ENCODE results near the gene SERPINA10. TPM values are rescaled to one million over a fixed set of nuclear protein-coding genes. Genes with fewer than 3 reads are reported as not detected.
"Not testable (repeated sequence)": the region's sequence is repeated elsewhere in the genome, so short reads cannot be mapped to it uniquely, and the experiment has no call there.

Gene SERPINA10
- total RNA-seq, 1 donor from 2014 or later, result not detected

DNA sequence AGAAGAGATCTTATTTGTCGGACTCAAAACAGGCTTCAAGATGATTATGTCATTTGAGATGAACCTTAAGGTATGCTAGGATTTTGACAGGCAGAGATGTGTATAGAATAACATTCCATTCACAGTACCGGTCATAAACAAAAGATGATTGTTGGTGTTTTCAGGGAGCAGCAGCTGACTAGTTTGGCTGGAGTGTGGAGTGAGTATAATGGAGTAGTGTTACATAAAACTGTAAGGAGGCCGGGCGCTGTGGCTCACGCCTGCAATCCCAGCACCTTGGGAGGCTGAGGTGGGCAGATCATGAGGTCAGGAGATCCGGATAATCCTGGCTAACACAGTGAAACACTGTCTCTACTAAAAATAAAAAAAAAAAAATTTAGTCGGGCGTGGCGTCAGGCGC lies 23.9 kb downstream of the SERPINA10 start:
- no peak overlapping the region for H3K4me3 ChIP-seq
- H3K4me1 ChIP-seq, result no peaks in the 10 kb centered on the region
- H3K27ac ChIP-seq, result no peak overlapping the region
- no peaks in the 10 kb centered on the region for H3K36me3 ChIP-seq
- DNase-seq (ENCODE audit: extremely low spot score in 2 of 2), result no peak
- H3K9me3 ChIP-seq, result no peaks in the 10 kb centered on the region
- no peaks in the 10 kb centered on the region for H3K27me3 ChIP-seq
- intact Hi-C loops (cut with DNase I), result no loop called here
- no peak for TF ChIP-seq POLR2A (IDR thresholded peaks at IDR 0.05)
- TF ChIP-seq POLR2AphosphoS5 (IDR thresholded peaks at IDR 0.05; ENCODE audit: insufficient read depth in 1 of 2, low read depth in 1 of 2), result no peak
- TF ChIP-seq, protein P1, sequence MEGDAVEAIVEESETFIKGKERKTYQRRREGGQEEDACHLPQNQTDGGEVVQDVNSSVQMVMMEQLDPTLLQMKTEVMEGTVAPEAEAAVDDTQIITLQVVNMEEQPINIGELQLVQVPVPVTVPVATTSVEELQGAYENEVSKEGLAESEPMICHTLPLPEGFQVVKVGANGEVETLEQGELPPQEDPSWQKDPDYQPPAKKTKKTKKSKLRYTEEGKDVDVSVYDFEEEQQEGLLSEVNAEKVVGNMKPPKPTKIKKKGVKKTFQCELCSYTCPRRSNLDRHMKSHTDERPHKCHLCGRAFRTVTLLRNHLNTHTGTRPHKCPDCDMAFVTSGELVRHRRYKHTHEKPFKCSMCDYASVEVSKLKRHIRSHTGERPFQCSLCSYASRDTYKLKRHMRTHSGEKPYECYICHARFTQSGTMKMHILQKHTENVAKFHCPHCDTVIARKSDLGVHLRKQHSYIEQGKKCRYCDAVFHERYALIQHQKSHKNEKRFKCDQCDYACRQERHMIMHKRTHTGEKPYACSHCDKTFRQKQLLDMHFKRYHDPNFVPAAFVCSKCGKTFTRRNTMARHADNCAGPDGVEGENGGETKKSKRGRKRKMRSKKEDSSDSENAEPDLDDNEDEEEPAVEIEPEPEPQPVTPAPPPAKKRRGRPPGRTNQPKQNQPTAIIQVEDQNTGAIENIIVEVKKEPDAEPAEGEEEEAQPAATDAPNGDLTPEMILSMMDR (IDR thresholded peaks at IDR 0.05), result no peak

DNA sequence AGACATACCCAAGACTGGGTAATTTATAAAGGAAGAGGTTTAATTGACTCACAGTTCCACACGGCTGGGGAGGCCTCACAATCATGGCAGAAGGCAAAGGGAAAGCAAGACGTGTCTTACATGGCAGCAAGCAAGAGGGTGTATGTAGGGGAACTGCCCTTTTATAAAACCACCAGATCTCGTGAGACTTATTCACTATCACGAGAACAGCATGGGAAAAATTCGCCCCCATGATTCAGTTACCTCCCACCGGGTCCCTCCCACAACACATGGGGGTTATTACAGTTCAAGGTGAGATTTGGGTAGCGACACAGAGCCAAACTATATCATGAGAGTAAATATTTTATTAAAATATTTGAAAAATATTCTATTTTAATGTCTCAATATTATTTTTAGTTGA lies 24.5 kb downstream of the SERPINA10 start:
- DNase-seq (ENCODE audit: extremely low spot score in 2 of 2); H3K27me3 ChIP-seq; H3K4me1 ChIP-seq; H3K27ac ChIP-seq; H3K4me3 ChIP-seq; H3K36me3 ChIP-seq; H3K9me3 ChIP-seq; intact Hi-C loops (cut with DNase I): not testable (repeated sequence)

DNA sequence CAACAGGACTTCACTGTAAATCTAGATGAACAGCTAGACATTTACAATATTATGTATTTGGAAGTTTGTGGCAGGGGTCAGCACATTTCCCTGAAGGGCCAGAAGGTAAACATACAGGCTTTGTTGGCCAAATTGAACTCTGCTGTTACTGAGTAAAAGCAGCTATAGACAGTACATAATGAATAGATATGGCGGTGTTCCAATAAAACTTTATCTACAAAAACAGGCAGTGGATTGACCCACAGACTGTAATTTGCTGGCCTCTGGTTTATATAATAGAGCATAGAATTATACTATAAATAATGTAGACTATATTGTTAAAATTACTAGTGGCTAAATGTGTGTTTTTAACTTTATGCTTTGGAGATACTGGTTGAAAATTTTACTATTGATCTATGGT lies 25.7 kb downstream of the SERPINA10 start:
- Histone ChIP-seq H3K36me3 (no peaks in the 10 kb centered on the region), H3K9me3 (no peaks in the 10 kb centered on the region), H3K27me3 (no peaks in the 10 kb centered on the region), H3K4me1 (no peaks in the 10 kb centered on the region), H3K27ac (no peak overlapping the region), H3K4me3 (no peak overlapping the region)
- no peak for DNase-seq (ENCODE audit: extremely low spot score in 2 of 2)
- intact Hi-C loops (cut with DNase I), result no loop called here
- TF ChIP-seq POLR2A (IDR thresholded peaks at IDR 0.05) (no peak), POLR2AphosphoS5 (IDR thresholded peaks at IDR 0.05; ENCODE audit: insufficient read depth in 1 of 2, low read depth in 1 of 2) (no peak)
- TF ChIP-seq, protein P1 (IDR thresholded peaks at IDR 0.05), result no peak

DNA sequence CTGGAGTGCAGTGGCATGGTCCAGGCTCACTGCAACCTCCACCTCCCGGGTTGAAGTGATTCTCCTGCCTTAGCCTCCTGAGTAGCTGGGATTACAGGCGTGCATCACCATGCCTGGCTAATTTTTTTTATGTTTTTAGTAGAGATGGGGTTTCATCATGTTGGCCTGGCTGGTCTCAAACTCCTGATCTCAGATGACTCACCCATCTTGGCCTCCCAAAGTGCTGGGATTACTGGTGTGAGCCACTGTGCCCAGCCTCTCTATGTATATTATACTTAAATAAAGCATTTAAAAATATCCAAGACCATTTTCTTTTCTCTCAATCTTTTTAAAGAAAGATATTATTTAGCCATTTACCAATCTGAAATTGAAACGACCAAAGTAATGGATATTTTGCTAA lies 28.9 kb downstream of the SERPINA10 start:
- H3K27ac ChIP-seq; DNase-seq (ENCODE audit: extremely low spot score in 2 of 2); H3K9me3 ChIP-seq; H3K36me3 ChIP-seq; H3K27me3 ChIP-seq; intact Hi-C loops (cut with DNase I); H3K4me3 ChIP-seq; H3K4me1 ChIP-seq: not testable (repeated sequence)

DNA sequence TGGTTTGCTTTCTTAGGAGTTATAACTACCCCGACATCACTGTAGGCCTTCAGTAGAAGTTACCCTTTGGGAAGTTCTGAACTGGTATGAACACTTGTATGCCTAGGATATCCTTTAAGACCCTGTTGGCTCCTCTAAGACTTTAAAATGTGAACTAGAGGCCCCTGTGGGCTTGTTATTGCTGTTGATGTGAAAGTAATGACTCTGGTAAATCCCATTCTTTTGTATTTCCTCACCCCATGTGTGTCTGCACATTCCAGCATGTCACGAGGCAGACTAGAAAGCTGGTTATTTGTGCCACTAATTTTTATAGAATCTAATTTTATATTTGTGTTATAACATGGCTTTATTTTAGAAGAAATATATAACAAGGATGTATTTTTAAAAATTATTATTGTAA lies 48.9 kb downstream of the SERPINA10 start:
- H3K36me3 ChIP-seq, result peaks cover 0 to 6% of the 10 kb centered on the region in 2 donors
- H3K27ac ChIP-seq, result no peak overlapping the region
- no peak overlapping the region for H3K4me3 ChIP-seq
- H3K4me1 ChIP-seq, result no peaks in the 10 kb centered on the region
- intact Hi-C loops (cut with DNase I), result no loop called here
- TF ChIP-seq POLR2A (IDR thresholded peaks at IDR 0.05) (no peak), POLR2AphosphoS5 (IDR thresholded peaks at IDR 0.05; ENCODE audit: insufficient read depth in 1 of 2, low read depth in 1 of 2) (no peak)
- TF ChIP-seq, protein P1 (IDR thresholded peaks at IDR 0.05), result no peak
- H3K9me3 ChIP-seq, result no peaks in the 10 kb centered on the region
- no peak for DNase-seq (ENCODE audit: extremely low spot score in 2 of 2)
- H3K27me3 ChIP-seq, result no peaks in the 10 kb centered on the region

DNA sequence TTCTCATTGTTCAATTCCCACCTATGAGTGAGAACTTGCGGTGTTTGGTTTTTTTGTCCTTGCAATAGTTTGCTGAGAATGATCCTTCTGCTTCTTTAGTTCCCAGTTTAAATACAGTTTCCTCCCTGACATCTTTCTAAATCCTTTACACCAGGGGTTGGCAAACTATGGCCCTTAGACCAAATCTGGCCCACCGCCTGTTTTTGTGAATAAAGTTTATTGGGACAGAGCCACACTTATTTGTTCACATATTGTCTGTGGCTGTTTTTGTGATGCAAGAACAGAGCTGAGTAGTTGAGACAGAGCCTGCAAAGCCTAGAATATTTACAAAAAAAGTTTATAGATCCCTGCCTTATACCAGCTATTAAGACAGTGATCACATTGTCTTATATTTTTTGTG lies 53.7 kb downstream of the SERPINA10 start:
- intact Hi-C loops (cut with DNase I), result no loop called here
- no peak for DNase-seq (ENCODE audit: extremely low spot score in 2 of 2)
- no peak overlapping the region for H3K4me3 ChIP-seq
- no peak overlapping the region for H3K27ac ChIP-seq
- H3K4me1 ChIP-seq, result no peaks in the 10 kb centered on the region
- H3K27me3 ChIP-seq, result no peaks in the 10 kb centered on the region
- TF ChIP-seq, protein P1 (IDR thresholded peaks at IDR 0.05), result no peak
- no peak for TF ChIP-seq POLR2AphosphoS5 (IDR thresholded peaks at IDR 0.05; ENCODE audit: insufficient read depth in 1 of 2, low read depth in 1 of 2)
- TF ChIP-seq POLR2A (IDR thresholded peaks at IDR 0.05), result no peak
- H3K9me3 ChIP-seq, result no peaks in the 10 kb centered on the region
- H3K36me3 ChIP-seq, result no peaks in the 10 kb centered on the region
